GM12878 (cell line): ENCODE results near the gene SNRNP25. TPM values are rescaled to one million over a fixed set of nuclear protein-coding genes. Genes with fewer than 3 reads are reported as not detected.
A peak's percentile ranks its signal among the peaks of the same experiment; 100 is the strongest.

Experiments used
- ATAC-seq: fragments of 200-7000 bp; cut with Tn5 transposase; 3 replicates; pipeline ENCODE4 v1.9.1; 2020; ENCODE audit warnings: mild to moderate bottlenecking, moderate library complexity
- BruUV-seq: library from RNA; stranded (reverse); fragments of 400-500 nt; replicated peaks from 2 replicates; lab custom pipeline; 2021; lab: Mats Ljungman, UMichigan
- CTCF ChIA-PET: fragments of 300-600 bp; sonication (Branson Sonifier 250); formaldehyde crosslinking; extraction: SDS; loops from one replicate; lab custom pipeline; 2021; ENCODE audit warnings: inconsistent platforms; lab: Yijun Ruan, JAX
- POLR2A ChIA-PET: fragments of 350-600 bp; formaldehyde crosslinking; extraction: SDS; loops from one replicate; lab custom pipeline; 2021; ENCODE audit warnings: inconsistent platforms; lab: Charles Lee
- RAD21 ChIA-PET: fragments of 300-600 bp; sonication (Branson Sonifier 250); formaldehyde crosslinking; loops from one replicate; lab custom pipeline; 2023; ENCODE audit warnings: antibody characterized with exemption; ENCODE audit not compliant: unreplicated experiment; lab: Charles Lee
- SMC1A ChIA-PET: fragments of 300-600 bp; sonication (Branson Sonifier 250); formaldehyde crosslinking; loops from one replicate; lab custom pipeline; 2023; ENCODE audit not compliant: unreplicated experiment, uncharacterized antibody; lab: Charles Lee
- DNase-seq: peaks from one replicate; pipeline ENCODE4 v3.0.0-alpha.2; 2011; ENCODE audit warnings: low read depth, low spot score
- FAIRE-seq: peaks from 3 replicates; lab custom pipeline; 2011; peaks lifted over from hg19 to GRCh38; lab: Jason Lieb, UNC
- H2AFZ ChIP-seq: 2 replicates; pipeline ENCODE4 v1.6.0; 2011; ENCODE audit warnings: low read depth, low read length, control low read depth; ENCODE audit not compliant: control insufficient read depth
- H3K27ac ChIP-seq: 2 replicates; pipeline ENCODE4 v1.5.1; 2011; ENCODE audit warnings: control low read depth; ENCODE audit not compliant: control insufficient read depth, insufficient read depth
- H3K27me3 ChIP-seq, 2 experiments: replicated peaks in 1 of 2; 2 replicates each; pipeline versions ENCODE4 v1.6.0 to v1.6.1; 2011; ENCODE audit warnings: low read length in 1 of 2; ENCODE audit not compliant: control insufficient read depth in 2 of 2, insufficient read depth in 2 of 2
- H3K36me3 ChIP-seq, 2 experiments: 2 replicates each; pipeline ENCODE4 v1.5.1; 2011; ENCODE audit warnings: low read length in 1 of 2; ENCODE audit not compliant: control insufficient read depth in 2 of 2, insufficient read depth in 2 of 2
- H3K4me1 ChIP-seq: 2 replicates; pipeline ENCODE4 v1.6.1; 2011; ENCODE audit warnings: mild to moderate bottlenecking, low read length, moderate library complexity, mixed read lengths; ENCODE audit not compliant: control insufficient read depth, insufficient read depth
- H3K4me2 ChIP-seq: 2 replicates; pipeline ENCODE4 v1.6.0; 2011; ENCODE audit warnings: control low read depth; ENCODE audit not compliant: control insufficient read depth, insufficient read depth
- H3K4me3 ChIP-seq: fragments of 200-600 bp; sonication (generic); 2 replicates; pipeline ENCODE4 v1.5.1; 2016
- H3K79me2 ChIP-seq: 2 replicates; pipeline ENCODE4 v1.6.0; 2011; ENCODE audit warnings: low read length; ENCODE audit not compliant: control insufficient read depth, insufficient read depth
- H3K9ac ChIP-seq: 2 replicates; pipeline ENCODE4 v1.8.0; 2011; ENCODE audit warnings: low read length, control low read depth, mixed read lengths; ENCODE audit not compliant: control insufficient read depth, insufficient read depth
- H3K9me3 ChIP-seq: replicated peaks from 3 replicates; pipeline ENCODE4 v1.5.1; 2011; ENCODE audit warnings: mild to moderate bottlenecking, low read length; ENCODE audit not compliant: control insufficient read depth, insufficient read depth
- H4K20me1 ChIP-seq: 2 replicates; pipeline ENCODE4 v1.6.0; 2011; ENCODE audit not compliant: control insufficient read depth, insufficient read depth
- BHLHE40 ChIP-seq, 2 experiments: fragments of 450-650 bp in 1 of 2; IDR thresholded peaks; 2 replicates each; pipeline ENCODE4 v1.6.1; 2011 to 2017; ENCODE audit warnings: low read depth in 2 of 2, borderline replicate concordance in 1 of 2, improper control_type of control experiment in 1 of 2, low read length in 1 of 2, mild to moderate bottlenecking in 1 of 2
- E2F8 ChIP-seq: fragments of 450-650 bp; IDR thresholded peaks from 2 replicates; pipeline ENCODE4 v1.6.1; 2018; ENCODE audit warnings: mild to moderate bottlenecking, low read depth, moderate library complexity; ENCODE audit not compliant: partially characterized antibody
- EZH2 ChIP-seq: IDR thresholded peaks from 2 replicates; pipeline ENCODE4 v1.6.1; 2012; ENCODE audit warnings: low read depth, mild to moderate bottlenecking, control low read depth, inconsistent platforms, low read length, borderline replicate concordance; ENCODE audit not compliant: control insufficient read depth
- GATAD2B ChIP-seq: fragments of 450-650 bp; conservative IDR thresholded peaks from 2 replicates; pipeline ENCODE4 v1.6.1; 2017; ENCODE audit warnings: low read depth, mild to moderate bottlenecking, moderate library complexity
- HDGF ChIP-seq: fragments of 450-650 bp; IDR thresholded peaks from 2 replicates; pipeline ENCODE4 v1.6.1; 2016; ENCODE audit warnings: antibody characterized with exemption
- KDM1A ChIP-seq: fragments of 200-600 bp; sonication (generic); IDR thresholded peaks from 2 replicates; pipeline ENCODE4 v1.6.1; 2016; ENCODE audit warnings: borderline replicate concordance
- SMARCA5 ChIP-seq: fragments of 450-650 bp; IDR thresholded peaks from 2 replicates; pipeline ENCODE4 v1.6.1; 2017; ENCODE audit warnings: mild to moderate bottlenecking
- USF1 ChIP-seq: IDR thresholded peaks from 2 replicates; pipeline ENCODE4 v1.6.1; 2011; ENCODE audit warnings: borderline replicate concordance, low read depth, mild to moderate bottlenecking, moderate library complexity, mixed read lengths, low read length; ENCODE audit not compliant: insufficient read depth; ENCODE audit errors: extremely low read length
- WGBS: methylation state at CpG from one replicate; pipeline ENCODE4 v1.1.6; 2016; ENCODE audit warnings: low lambda C conversion rate; ENCODE audit not compliant: insufficient replicate concordance, insufficient coverage; ENCODE audit errors: missing lambda C conversion rate; 5-methylcytosine and 5-hydroxymethylcytosine counted together
- in situ Hi-C: fragments of 300-500 bp; cut with MboI; formaldehyde crosslinking; loops from 9 replicates; pipeline ENCODE4 v1.14.3; 2018; ENCODE audit warnings: mixed read lengths
- intact Hi-C: fragments of 100-400 bp; cut with micrococcal nuclease; formaldehyde crosslinking; loops from one replicate; pipeline ENCODE4 v1.14.2; 2022; ENCODE audit not compliant: unreplicated experiment
- polyA plus RNA-seq, 11 experiments: library from polyadenylated mRNA; depleted of rRNA in 4 of 11; unstranded in 6 of 11; stranded (reverse) in 5 of 11; fragments of >200 nt; fragmentation: Nextera tagmentation in 4 of 11; fragmentation: Illumina TruSeq in 1 of 11; extraction: Ambion mirVana in 4 of 11; extraction: Trizol in 1 of 11; gene quantifications; 1 replicate in 1 of 11; 2 replicates in 10 of 11; pipeline versions ENCODE4 v1.2.1 to v1.2.3, GENCODE V29; 2011 to 2016; ENCODE audit warnings: inconsistent platforms in 2 of 11, missing spikeins in 2 of 11, low read depth in 1 of 11
- total RNA-seq, 4 experiments: library from RNA; depleted of rRNA in 3 of 4; stranded (reverse); fragments of >200 nt in 3 of 4; fragmentation: Illumina TruSeq in 1 of 4; extraction: Trizol in 1 of 4; gene quantifications; 2 replicates each; pipeline versions ENCODE4 v1.2.1 to v1.2.3, GENCODE V29; 2013 to 2021

SNRNP25 gene
- total and polyA plus RNA-seq, 10 of the 15 experiments (the other 5 are each of a cell fraction or from before 2014, with no cell fraction given), result 40.9 to 138 (median 67.2) TPM

DNA sequence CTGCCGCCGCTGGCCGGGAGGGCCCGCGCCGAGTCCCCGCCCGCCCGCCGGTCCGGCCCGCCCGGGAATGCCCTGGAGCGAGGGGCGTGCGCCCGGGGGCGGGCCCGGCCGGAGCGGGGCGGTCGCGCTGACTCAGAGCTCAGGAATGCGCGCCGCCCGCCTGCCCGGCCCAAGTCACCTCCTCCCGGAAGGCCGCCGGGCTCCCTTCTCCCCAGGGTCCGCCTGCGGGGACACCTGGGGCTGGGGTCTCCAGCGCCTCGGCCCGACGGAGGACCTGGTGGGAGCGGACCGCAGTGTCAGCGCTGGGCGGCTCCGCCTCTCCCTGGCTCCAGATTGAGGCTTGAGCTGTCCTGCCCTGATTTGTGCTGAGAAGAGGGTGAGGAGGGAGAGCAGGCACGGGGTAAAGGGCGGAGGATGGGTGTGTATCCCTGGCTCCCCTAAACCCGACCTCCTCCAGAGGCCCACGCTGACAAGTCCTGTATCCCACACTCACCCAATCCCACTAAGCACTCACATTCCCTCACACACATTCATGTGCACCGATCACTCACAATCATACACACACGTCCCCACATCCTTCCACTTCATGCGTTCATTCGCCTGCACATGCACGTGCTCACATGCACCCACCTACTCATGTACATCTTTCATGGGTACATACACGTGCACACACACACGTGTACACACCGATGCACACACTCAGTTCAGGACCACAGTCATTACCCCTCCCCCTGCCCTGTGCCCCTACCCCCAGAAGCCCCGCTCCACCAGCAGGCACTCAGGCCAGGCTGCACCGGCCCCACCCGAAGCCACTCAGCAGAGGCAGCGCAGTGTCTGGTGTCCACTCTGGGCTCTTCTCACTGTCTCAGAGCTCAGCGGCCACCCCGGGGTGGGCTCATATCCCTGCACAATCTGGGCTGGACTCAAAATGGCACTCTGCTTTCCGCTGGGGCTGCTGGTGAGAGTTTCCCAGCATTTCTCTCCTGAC, 19.2 kb downstream of the SNRNP25 start, which contains the start of gene RHBDF1:
Gene RHBDF1 (minus strand): TSS at position 71 of the 988 bp plus-strand sequence. CDS start 7,616 bp downstream, outside the sequence.
- H3K36me3 ChIP-seq, result no peaks in the 10 kb centered on the region
- H3K79me2 ChIP-seq, result peaks cover 3% of the 10 kb centered on the region; the same call in 1 of the 2 replicates
- BruUV-seq, result no TSS peak
- in situ Hi-C loops, result no loop called here
- H3K4me1 ChIP-seq, result peaks cover 13% of the 10 kb centered on the region
- TF ChIP-seq USF1, result peak; percentile 15
- 0 out of 2 replicates have a peak, but pooled peaks have one; percentile 57 for TF ChIP-seq EZH2
- no peak for TF ChIP-seq KDM1A
- TF ChIP-seq BHLHE40 (IDR thresholded peaks at IDR 0.05; ENCODE audit: borderline replicate concordance in 1 of 2, low read depth in 2 of 2, low read length in 1 of 2), result peak in 1 of 2 experiments; percentile 43; a peak in 2 of 4 replicates
- TF ChIP-seq HDGF, result 0 out of 2 replicates have a peak, but pooled peaks have one; percentile 29
- TF ChIP-seq SMARCA5, result peak; percentile 91
- no peak for TF ChIP-seq E2F8
- 0 out of 2 replicates have a peak, but pooled peaks have one; percentile 30 for TF ChIP-seq GATAD2B
- FAIRE-seq, result no peak
- H4K20me1 ChIP-seq, result no peaks in the 10 kb centered on the region; the same call in 1 of the 2 replicates
- intact Hi-C loops, result no loop called here
- no peaks in the 10 kb centered on the region for H3K9me3 ChIP-seq
- ChIA-PET RAD21 (no interaction called here), CTCF (interaction anchor here (14.2 kb wide), 1 partner anchor 24 kb away, joined by 319 read pairs; no protein-coding TSS in a partner anchor), POLR2A (interaction anchor here (1.0 kb wide), 1 partner anchor 13 kb away, joined by 3 read pairs; no protein-coding TSS in a partner anchor), SMC1A (no interaction called here)
- no peak within 1 kb of the TSS for H3K9ac ChIP-seq
- no peak within 1 kb of the TSS for H3K4me3 ChIP-seq
- no peak within 1 kb of the TSS for H2AFZ ChIP-seq
- peaks cover 4 to 12% of the 10 kb centered on the region in 2 experiments; a peak in 3 of 4 replicates for H3K27me3 ChIP-seq
- peak within 1 kb of the TSS; percentile 25; the same call in 1 of the 2 replicates for H3K4me2 ChIP-seq
- ATAC-seq, result peak; percentile 53
- DNase-seq, result no peak
- WGBS, result 23% methylated on average over 36 of the region's 62 CpGs
- H3K27ac ChIP-seq, result no peak within 1 kb of the TSS
